Small intestine (tissue), 7 donors: ENCODE data around the gene RAPGEF4. TPM values are rescaled to one million over a fixed set of nuclear protein-coding genes. Genes with fewer than 3 reads are reported as not detected.

Experiments used
- DNase-seq, 2 donors: peaks; one replicate each; pipeline versions ENCODE4 v3.0.0 to v3.0.0-alpha.2; 2013
- FAIRE-seq: peaks from 2 replicates; lab custom pipeline; 2012; peaks lifted over from hg19 to GRCh38; lab: Jason Lieb, UNC
- H3K27ac ChIP-seq, 3 donors: one replicate each; pipeline ENCODE4 v1.5.1; 2013; ENCODE audit warnings: low read length in 2 of 3, mild to moderate bottlenecking in 2 of 3, control low read depth in 1 of 3, inconsistent platforms in 1 of 3, low read depth in 1 of 3, moderate library complexity in 1 of 3
- H3K27me3 ChIP-seq, 3 donors: one replicate each; pipeline ENCODE4 v1.6.1; 2013; ENCODE audit warnings: low read length in 3 of 3, inconsistent platforms in 1 of 3; ENCODE audit not compliant: control insufficient read depth in 3 of 3, insufficient read depth in 3 of 3
- H3K36me3 ChIP-seq, 3 donors: one replicate each; pipeline ENCODE4 v1.6.1; 2013; ENCODE audit warnings: low read length in 3 of 3, inconsistent platforms in 1 of 3, low read depth in 1 of 3, mild to moderate bottlenecking in 1 of 3, moderate library complexity in 1 of 3; ENCODE audit not compliant: control insufficient read depth in 3 of 3, insufficient read depth in 2 of 3
- H3K4me1 ChIP-seq, 3 donors: one replicate each; pipeline ENCODE4 v1.6.1; 2013; ENCODE audit warnings: low read length in 2 of 3, inconsistent platforms in 1 of 3, low read depth in 1 of 3, mild to moderate bottlenecking in 1 of 3, moderate library complexity in 1 of 3; ENCODE audit not compliant: control insufficient read depth in 3 of 3, insufficient read depth in 2 of 3
- H3K4me3 ChIP-seq, 3 donors: one replicate each; pipeline ENCODE4 v1.5.1; 2013; ENCODE audit warnings: low read length in 3 of 3, control low read depth in 1 of 3, inconsistent platforms in 1 of 3, low read depth in 1 of 3, mild to moderate bottlenecking in 1 of 3, moderate library complexity in 1 of 3
- H3K9me3 ChIP-seq, 2 donors: one replicate each; pipeline ENCODE4 v1.6.1; 2013; ENCODE audit warnings: low read depth in 1 of 2, low read length in 1 of 2; ENCODE audit not compliant: control insufficient read depth in 2 of 2, insufficient read depth in 1 of 2
- WGBS, 3 donors: extraction: QIAGEN DNeasy Blood & Tissue Kit; methylation state at CpG; one replicate each; pipeline ENCODE4 v1.1.7; 2013; 5-methylcytosine and 5-hydroxymethylcytosine counted together
- polyA plus RNA-seq, 4 donors: library from polyadenylated mRNA; stranded (reverse) in 3 of 4; unstranded in 1 of 4; fragments of 200-250 nt in 3 of 4; fragments of 120-200 nt in 1 of 4; gene quantifications; one replicate each; pipeline versions ENCODE4 v1.2.1 to v1.2.3, GENCODE V29; 2013
- donor health status: healthy with polysubstance abuse.
- donor health status: control.
- donor health status: control.
- donor health status: Bipolar disorder and iron deficiency.
- donor health status: healthy.

The RAPGEF4 gene
- polyA plus RNA-seq, 4 donors: 0.45 to 7.2 (median 3.4) TPM

GRCh38 chr2:172722481-172722880, 13.2 kb upstream of the RAPGEF4 start:
- FAIRE-seq (no peak), DNase-seq (peak in 1 of 2 donors; percentile 64)
- H3K27ac ChIP-seq: no peak overlapping the region
- WGBS, 3 donors: 48 to 63% (median 51%) methylated on average over 2 of the region's 2 CpGs
- no peaks in the 10 kb centered on the region for H3K36me3 ChIP-seq
- no peak overlapping the region for H3K4me3 ChIP-seq
- peaks cover 0 to 16% (median 3%) of the 10 kb centered on the region in 3 donors for H3K4me1 ChIP-seq
- no peaks in the 10 kb centered on the region for H3K9me3 ChIP-seq
- H3K27me3 ChIP-seq: no peaks in the 10 kb centered on the region

- Histone ChIP-seq H3K27ac (no peak overlapping the region), H3K4me3 (no peak overlapping the region), H3K9me3 (no peaks in the 10 kb centered on the region), H3K4me1 (peaks cover 0 to 16% (median 3%) of the 10 kb centered on the region in 3 donors), H3K27me3 (no peaks in the 10 kb centered on the region), H3K36me3 (no peaks in the 10 kb centered on the region)
- DNase-seq: no peak
- FAIRE-seq: no peak
These were observed 12.4 kb upstream of the RAPGEF4 start for GRCh38 chr2:172723286-172723685.

GRCh38 chr2:172724724-172725123, 10.9 kb upstream of the RAPGEF4 start:
- H3K4me1 ChIP-seq: peaks cover 0 to 16% (median 3%) of the 10 kb centered on the region in 3 donors
- no peak overlapping the region for H3K27ac ChIP-seq
- DNase-seq (no peak), FAIRE-seq (no peak)
- H3K27me3 ChIP-seq: no peaks in the 10 kb centered on the region
- no peaks in the 10 kb centered on the region for H3K36me3 ChIP-seq
- H3K4me3 ChIP-seq: no peak overlapping the region
- no peaks in the 10 kb centered on the region for H3K9me3 ChIP-seq
- WGBS, 3 donors: 91 to 96% (median 94%) methylated on average over 4 of the region's 4 CpGs

- no peaks in the 10 kb centered on the region for H3K36me3 ChIP-seq
- DNase-seq: no peak
- no peaks in the 10 kb centered on the region for H3K27me3 ChIP-seq
- WGBS, 3 donors: 81 to 87% (median 86%) methylated on average over 2 of the region's 2 CpGs
- no peaks in the 10 kb centered on the region for H3K9me3 ChIP-seq
- no peak overlapping the region for H3K4me3 ChIP-seq
- H3K4me1 ChIP-seq: peaks cover 0 to 16% (median 3%) of the 10 kb centered on the region in 3 donors
- no peak overlapping the region for H3K27ac ChIP-seq
- no peak for FAIRE-seq
These were observed 10.4 kb upstream of the RAPGEF4 start for GRCh38 chr2:172725284-172725683.

- 29 to 67% (median 57%) methylated on average over 3 of the region's 3 CpGs for WGBS, 3 donors
- no peak for FAIRE-seq
- H3K9me3 ChIP-seq: no peaks in the 10 kb centered on the region
- H3K4me3 ChIP-seq: no peak overlapping the region
- H3K27me3 ChIP-seq: no peaks in the 10 kb centered on the region
- H3K27ac ChIP-seq: peak overlapping the region in 1 of 3 donors; percentile 25
- no peaks in the 10 kb centered on the region for H3K36me3 ChIP-seq
- peaks cover 0 to 16% (median 3%) of the 10 kb centered on the region in 3 donors for H3K4me1 ChIP-seq
- DNase-seq: peak; percentile 51 to 57
These were observed 9.9 kb upstream of the RAPGEF4 start for GRCh38 chr2:172725746-172726145.

- FAIRE-seq: no peak
These were observed 9.4 kb upstream of the RAPGEF4 start for GRCh38 chr2:172726172-172726735.

GRCh38 chr2:172730411-172730810, 5.2 kb upstream of the RAPGEF4 start:
- H3K27ac ChIP-seq: no peak overlapping the region
- WGBS, 3 donors: 87 to 97% (median 95%) methylated on average over 2 of the region's 2 CpGs
- H3K36me3 ChIP-seq: no peaks in the 10 kb centered on the region
- FAIRE-seq (no peak), DNase-seq (no peak)
- no peak overlapping the region for H3K4me3 ChIP-seq
- H3K9me3 ChIP-seq: no peaks in the 10 kb centered on the region
- peaks cover 2 to 6% (median 3%) of the 10 kb centered on the region in 3 donors for H3K27me3 ChIP-seq
- peaks cover 0 to 16% (median 2%) of the 10 kb centered on the region in 3 donors for H3K4me1 ChIP-seq

More at GRCh38 chr2:172726172-172726735, 9.4 kb upstream of the RAPGEF4 start:
- Histone ChIP-seq H3K27me3 (no peaks in the 10 kb centered on the region), H3K27ac (peak overlapping the region in 1 of 3 donors; percentile 25), H3K4me3 (no peak overlapping the region), H3K36me3 (no peaks in the 10 kb centered on the region), H3K4me1 (peaks cover 0 to 16% (median 3%) of the 10 kb centered on the region in 3 donors), H3K9me3 (no peaks in the 10 kb centered on the region)
- DNase-seq: peak; percentile 43 to 83
- 52 to 63% (median 58%) methylated on average over 8 of the region's 8 CpGs for WGBS, 3 donors

- Histone ChIP-seq H3K27me3 (peaks cover 7 to 9% (median 8%) of the 10 kb centered on the region in 3 donors), H3K4me3 (peak overlapping the region in 2 of 3 donors; percentile 47), H3K36me3 (no peaks in the 10 kb centered on the region), H3K27ac (no peak overlapping the region), H3K4me1 (peaks cover 0 to 2% (median 0%) of the 10 kb centered on the region in 3 donors), H3K9me3 (no peaks in the 10 kb centered on the region)
- no peak for FAIRE-seq
- 34 to 43% (median 40%) methylated on average over 23 to 24 of the region's 24 CpGs for WGBS, 3 donors
- DNase-seq: peak in 1 of 2 donors; percentile 51
These were observed 699 bp upstream of the RAPGEF4 start for GRCh38 chr2:172734711-172735581.
